ENCODE measurements around the gene ICOSLG. TPM values are rescaled to one million over a fixed set of nuclear protein-coding genes. Genes with fewer than 3 reads are reported as not detected.

The ICOSLG gene
- total and polyA plus RNA-seq, 3 donors from 2014 or later, result 2.0 to 4.1 (median 2.4) TPM

- Histone ChIP-seq H3K27me3 (no peaks in the 10 kb centered on the region), H3K9me3 (no peaks in the 10 kb centered on the region), H3K4me3 (no peak within 1 kb of the TSS), H3K27ac (no peak within 1 kb of the TSS), H3K36me3 (ENCODE audit: low read depth, missing control alignments) (no peaks in the 10 kb centered on the region), H3K4me1 (no peaks in the 10 kb centered on the region)
- TF ChIP-seq CTCF (IDR thresholded peaks at IDR 0.05), result no peak
- no peak for TF ChIP-seq POLR2A (IDR thresholded peaks at IDR 0.05)
- no peak for DNase-seq
- intact Hi-C loops (cut with DNase I; ENCODE audit: low total_unique reads), result no loop called here
- 64 to 70% methylated on average over 15 to 19 of the region's 19 CpGs for WGBS, 2 donors
Measured at GRCh38 chr21:44261675-44262295, 21.0 kb upstream of the ICOSLG start, which contains the start of gene DNMT3L. DNMT3L (minus strand) TSS chr21:44261897; CDS start chr21:44261259, 638 bp downstream.

- Histone ChIP-seq H3K27me3 (no peaks in the 10 kb centered on the region), H3K9me3 (no peaks in the 10 kb centered on the region), H3K4me3 (no peak overlapping the region), H3K36me3 (ENCODE audit: low read depth, missing control alignments) (no peaks in the 10 kb centered on the region), H3K27ac (no peak overlapping the region), H3K4me1 (no peaks in the 10 kb centered on the region)
- no peak for DNase-seq
- TF ChIP-seq CTCF (IDR thresholded peaks at IDR 0.05) (no peak), POLR2A (IDR thresholded peaks at IDR 0.05) (no peak)
- intact Hi-C loops (cut with DNase I; ENCODE audit: low total_unique reads), result no loop called here
- WGBS, 2 donors, result 89 to 90% methylated on average over 8 to 19 of the region's 19 CpGs
Measured at GRCh38 chr21:44260791-44261631, 20.3 kb upstream of the ICOSLG start.

- Histone ChIP-seq H3K4me1 (no peaks in the 10 kb centered on the region), H3K36me3 (ENCODE audit: low read depth, missing control alignments) (no peaks in the 10 kb centered on the region), H3K4me3 (no peak overlapping the region), H3K27ac (no peak overlapping the region), H3K9me3 (no peaks in the 10 kb centered on the region), H3K27me3 (no peaks in the 10 kb centered on the region)
- TF ChIP-seq CTCF (IDR thresholded peaks at IDR 0.05) (no peak), POLR2A (IDR thresholded peaks at IDR 0.05) (no peak)
- no peak for DNase-seq
- WGBS, 2 donors, result 79 to 81% methylated on average over 4 of the region's 4 CpGs
- intact Hi-C loops (cut with DNase I; ENCODE audit: low total_unique reads), result no loop called here
Measured at GRCh38 chr21:44260066-44260465, 19.3 kb upstream of the ICOSLG start.

- Histone ChIP-seq H3K9me3 (no peaks in the 10 kb centered on the region), H3K27ac (no peak overlapping the region), H3K4me1 (no peaks in the 10 kb centered on the region), H3K27me3 (no peaks in the 10 kb centered on the region), H3K4me3 (no peak overlapping the region), H3K36me3 (ENCODE audit: low read depth, missing control alignments) (no peaks in the 10 kb centered on the region)
- intact Hi-C loops (cut with DNase I; ENCODE audit: low total_unique reads), result no loop called here
- no peak for TF ChIP-seq CTCF (IDR thresholded peaks at IDR 0.05)
- no peak for TF ChIP-seq POLR2A (IDR thresholded peaks at IDR 0.05)
- no peak for DNase-seq
- WGBS, 2 donors, result 87 to 88% methylated on average over 22 of the region's 22 CpGs
Measured at GRCh38 chr21:44259082-44259705, 18.5 kb upstream of the ICOSLG start.
